K562 (cell line): ENCODE data around the gene SPATS2. TPM values are rescaled to one million over a fixed set of nuclear protein-coding genes. Genes with fewer than 3 reads are reported as not detected.

ENCODE experiments used
- E2F1 ChIP-seq: sonication (generic); formaldehyde crosslinking; IDR thresholded peaks from 2 replicates; pipeline ENCODE4 v1.8.1; 2023; ENCODE audit warnings: mild to moderate bottlenecking, missing genetic modification reagents, moderate library complexity
- MAFF ChIP-seq: IDR thresholded peaks from 2 replicates; pipeline ENCODE4 v1.6.1; 2012; ENCODE audit warnings: low read length, improper control_type of control experiment
- PRDM10 ChIP-seq: fragments of 450-650 bp; IDR thresholded peaks from 2 replicates; pipeline ENCODE4 v1.6.1; 2018; ENCODE audit not compliant: partially characterized antibody
- TFE3 ChIP-seq: fragments of 450-650 bp; formaldehyde crosslinking; IDR thresholded peaks from 2 replicates; pipeline ENCODE4 v1.4.0; 2020; ENCODE audit warnings: mild to moderate bottlenecking, mixed read lengths
- ZNF444 ChIP-seq: fragments of 250-450 bp; sonication (Bioruptor Pico); IDR thresholded peaks from 2 replicates; pipeline ENCODE4 v1.4.0; 2020; ENCODE audit warnings: mild to moderate bottlenecking, moderate library complexity
- polyA plus RNA-seq, 8 experiments: library from polyadenylated mRNA; depleted of rRNA in 4 of 8; stranded (reverse) in 5 of 8; unstranded in 3 of 8; fragments of >200 nt; fragmentation: Nextera tagmentation in 2 of 8; fragmentation: Illumina TruSeq in 1 of 8; extraction: Ambion mirVana in 2 of 8; extraction: Trizol in 1 of 8; gene quantifications; 2 replicates each; pipeline versions ENCODE4 v1.2.1 to v1.2.3, GENCODE V29; 2011 to 2014; ENCODE audit warnings: inconsistent platforms in 1 of 8, missing spikeins in 1 of 8
- total RNA-seq, 7 experiments: library from RNA; depleted of rRNA in 6 of 7; stranded (reverse); fragments of >200 nt in 6 of 7; fragmentation: Illumina TruSeq in 2 of 7; extraction: Trizol in 2 of 7; gene quantifications; 2 replicates each; pipeline versions ENCODE4 v1.2.1 to v1.2.3, GENCODE V29; 2011 to 2021; ENCODE audit warnings: low replicate concordance in 1 of 7

Gene SPATS2
- total and polyA plus RNA-seq, 9 of the 15 experiments (the other 6 are each of a cell fraction or from before 2014, with no cell fraction given) = 5.4 to 48.2 (median 17.5) TPM

- TF ChIP-seq TFE3 (CRISPR knock-in tag) = no peak
- no peak for TF ChIP-seq PRDM10
- peak; percentile 61; the same call in 1 of the 2 replicates for TF ChIP-seq E2F1 (CRISPR knock-in tag)
- TF ChIP-seq ZNF444 = no peak
- TF ChIP-seq MAFF = no peak
Measured at GRCh38 chr12:49322708-49323523, 44.3 kb upstream of the SPATS2 start, which contains the start of gene TROAP (continued).
